ENCODE results near the gene PODXL2. TPM values are rescaled to one million over a fixed set of nuclear protein-coding genes. Genes with fewer than 3 reads are reported as not detected.

The PODXL2 gene
- total RNA-seq, 1 experiment from 2014 or later: 5.9 TPM

GRCh38 chr3:127720985-127721935 is 92.3 kb downstream of the PODXL2 start:
- no peak for DNase-seq (ENCODE audit: low read depth)

DNA sequence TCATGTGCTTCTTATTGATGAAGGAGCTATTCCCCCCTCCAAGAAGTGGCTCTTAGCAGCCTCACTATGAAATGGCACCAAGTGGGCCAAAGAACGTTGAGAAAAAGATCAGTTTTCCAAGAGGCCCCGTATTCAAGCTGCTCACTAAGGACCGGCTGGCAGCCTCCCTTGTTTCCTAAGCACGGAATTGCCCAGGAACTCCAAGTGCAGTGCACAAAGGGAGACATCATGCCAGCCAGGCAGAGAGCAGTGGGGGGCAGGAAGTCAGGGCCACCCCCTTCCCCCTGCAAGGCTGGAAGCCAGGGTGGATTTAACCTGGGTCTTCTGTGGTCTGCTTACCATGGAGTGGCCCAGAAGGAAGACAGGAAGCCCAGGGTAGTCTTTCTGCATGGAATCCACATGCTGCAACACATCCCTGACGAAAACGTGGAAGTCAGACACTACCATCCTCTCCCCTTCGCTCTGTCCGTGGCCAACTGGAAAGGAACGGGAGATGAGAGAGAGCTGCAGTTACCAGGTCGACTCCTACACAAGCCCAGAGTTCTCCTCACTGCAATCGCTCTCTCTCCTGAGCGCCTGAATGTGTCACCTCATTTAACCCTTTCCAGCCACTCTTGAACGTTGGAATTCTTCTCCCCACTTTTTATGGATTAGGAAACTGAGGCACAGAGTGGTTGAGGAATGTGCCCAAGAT is 93.3 kb downstream of the PODXL2 start:
- no peak for DNase-seq (ENCODE audit: low read depth)

Other genes with a start within 250 kb of the PODXL2 start
- gene TPRA1, start 38.5 kb upstream of the PODXL2 start, total RNA-seq (2014; rRNA removed; shearing (Covaris generic)): 26.1 and 26.8 TPM in 2 replicates
- 73.5 and 83.3 TPM in 2 replicates for gene MCM2, start 30.8 kb upstream of the PODXL2 start, total RNA-seq (2014; rRNA removed; shearing (Covaris generic))
- 2.5 and 5.1 TPM in 2 replicates for gene ABTB1, start 43.8 kb downstream of the PODXL2 start, total RNA-seq (2014; rRNA removed; shearing (Covaris generic))
- gene MGLL, start 193.3 kb downstream of the PODXL2 start, total RNA-seq (2014; rRNA removed; shearing (Covaris generic)): 42.0 and 48.4 TPM in 2 replicates

Data from RPMI7951 (cell line).